ENCODE data around the gene RASGRF2.
"Not testable (repeated sequence)": the region's sequence is repeated elsewhere in the genome, so short reads cannot be mapped to it uniquely, and the experiment has no call there.

Gene RASGRF2

DNA sequence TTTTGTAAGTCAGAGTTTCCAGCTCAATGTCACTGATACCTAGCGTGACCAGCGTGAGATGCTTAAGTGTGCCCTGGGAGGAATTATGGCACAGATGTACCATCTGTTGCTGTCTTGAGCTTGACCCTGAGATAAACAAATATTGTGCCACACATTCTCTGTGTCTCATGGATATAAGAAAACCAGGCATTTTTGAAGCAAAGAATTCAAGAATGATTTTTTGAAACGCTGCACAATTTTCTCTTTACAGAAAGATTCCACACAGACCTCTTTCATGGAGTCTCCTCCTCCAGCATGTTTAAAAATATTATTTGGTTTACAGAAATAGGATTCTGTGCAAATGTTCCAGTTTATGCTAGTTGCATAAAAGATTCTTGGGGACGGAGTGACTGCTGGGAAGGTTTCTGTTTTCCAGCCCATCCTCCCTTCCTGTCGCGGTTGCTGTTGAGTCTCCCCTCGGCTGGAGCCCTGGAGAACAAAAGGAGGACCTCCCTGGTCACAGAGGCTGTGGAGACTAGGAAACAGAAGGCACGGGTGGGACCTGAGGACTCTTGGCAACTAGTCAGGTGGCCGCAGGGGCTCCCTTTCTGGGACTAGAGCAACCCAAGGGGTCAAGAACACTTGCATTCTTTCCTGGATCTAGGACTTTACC lies 120.8 kb downstream of the RASGRF2 start:
- no peak for DNase-seq

DNA sequence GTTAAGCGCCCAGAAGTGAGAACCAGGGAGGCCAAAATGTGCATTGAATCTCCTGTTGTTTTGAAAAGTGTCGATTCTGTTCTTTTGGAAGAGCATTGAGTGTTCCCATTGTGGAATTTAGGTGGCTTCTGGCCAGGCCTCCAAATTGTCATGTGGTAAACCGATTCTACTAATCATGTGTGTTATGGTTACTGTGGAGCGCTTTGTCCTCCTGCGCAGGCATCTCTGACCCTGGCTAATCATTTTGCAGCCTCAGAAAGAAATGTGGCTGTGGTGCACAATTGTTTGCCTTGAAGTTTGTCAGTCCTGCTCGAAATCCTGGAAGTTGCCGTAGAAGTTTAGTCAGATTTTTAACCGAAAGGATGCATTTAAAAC lies 121.3 kb downstream of the RASGRF2 start:
- DNase-seq: no peak

DNA sequence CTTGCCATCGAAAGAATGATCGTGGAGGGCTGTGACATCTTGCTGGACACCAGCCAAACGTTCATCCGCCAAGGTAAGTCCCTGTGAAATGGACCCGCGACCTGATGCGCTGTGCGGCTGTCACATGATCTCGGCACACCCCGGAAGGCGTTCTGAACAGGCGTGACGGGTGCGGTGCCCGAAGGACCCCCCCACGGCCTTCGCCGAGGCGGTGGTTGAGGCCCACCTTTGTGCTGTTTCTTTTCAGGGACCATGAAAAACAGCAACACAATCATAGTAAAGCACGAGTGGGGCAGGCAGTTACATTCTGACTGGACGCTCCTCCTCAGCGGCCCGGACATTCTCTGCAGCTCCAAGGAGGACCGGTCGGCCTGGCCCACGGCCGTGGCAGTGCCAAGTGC lies 126.7 kb downstream of the RASGRF2 start:
- no peak for DNase-seq

DNA sequence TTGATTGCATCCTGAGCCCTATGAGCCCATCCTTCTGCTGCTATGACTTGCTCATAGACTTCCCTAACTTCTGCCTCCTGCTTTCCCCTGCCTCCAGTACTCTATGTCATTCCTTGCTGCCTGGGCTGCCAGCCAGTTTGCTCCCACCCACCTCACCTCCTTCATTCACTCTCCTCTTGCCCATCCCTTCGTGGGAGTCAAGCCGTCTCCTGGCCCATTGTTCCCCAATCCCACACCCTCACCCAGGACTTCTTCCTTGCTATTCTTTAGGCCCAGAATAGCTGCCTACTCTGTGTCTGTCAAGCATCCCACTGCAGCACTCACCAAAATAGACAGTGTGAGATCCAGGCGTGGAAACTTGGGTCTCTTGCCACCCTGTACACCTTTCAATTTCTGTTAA lies 131.0 kb downstream of the RASGRF2 start:
- DNase-seq: no peak

DNA sequence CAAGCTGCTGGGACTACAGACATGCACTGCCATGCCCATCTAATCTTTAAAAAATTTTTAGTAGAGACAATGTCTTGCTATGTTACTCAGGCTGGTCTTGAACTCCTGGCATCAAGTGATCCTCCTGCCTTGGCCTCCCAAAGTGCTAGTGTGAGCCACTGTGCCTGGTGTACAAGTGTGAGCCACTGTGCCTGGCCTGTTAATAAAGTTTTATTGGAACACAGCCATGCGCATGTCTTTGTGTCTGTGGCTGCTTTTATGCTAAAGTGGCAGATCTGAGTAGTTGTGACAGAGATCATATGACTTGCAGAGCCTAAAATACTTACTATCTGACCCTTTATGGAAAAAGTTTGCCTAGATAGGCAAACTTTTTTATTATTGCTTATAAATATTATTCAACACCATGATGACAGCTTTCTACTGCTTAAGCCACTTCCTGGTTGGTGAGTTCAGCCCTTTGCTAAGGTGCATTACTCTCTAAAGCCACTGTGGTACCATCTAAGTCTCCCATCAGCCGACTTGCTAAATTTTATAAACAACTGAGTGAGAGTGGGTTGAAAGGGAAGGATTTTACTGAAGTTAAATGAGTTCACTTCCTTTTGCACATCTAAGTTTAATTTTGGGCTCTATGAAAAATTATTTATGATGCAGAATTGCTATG lies 133.5 kb downstream of the RASGRF2 start:
- DNase-seq: no peak

DNA sequence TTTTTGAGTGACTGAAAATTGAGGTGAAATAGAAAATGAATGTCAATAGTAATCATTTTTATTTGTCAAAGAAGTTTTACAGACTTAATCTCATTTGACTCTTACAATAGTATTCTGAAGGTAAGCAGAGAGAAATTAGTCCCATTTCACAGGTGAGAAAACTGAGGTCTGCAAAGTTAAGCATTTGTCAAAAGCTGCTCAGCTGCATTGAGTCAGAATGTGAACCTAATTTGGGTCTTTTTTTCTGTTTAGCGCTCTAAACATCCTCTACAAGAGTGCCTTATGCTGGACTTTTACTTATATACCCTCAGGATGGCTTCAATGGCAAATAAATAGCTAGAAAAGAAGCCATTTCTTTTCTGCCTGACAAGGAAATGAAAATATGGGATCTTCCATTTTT lies 135.7 kb downstream of the RASGRF2 start:
- no peak for DNase-seq

DNA sequence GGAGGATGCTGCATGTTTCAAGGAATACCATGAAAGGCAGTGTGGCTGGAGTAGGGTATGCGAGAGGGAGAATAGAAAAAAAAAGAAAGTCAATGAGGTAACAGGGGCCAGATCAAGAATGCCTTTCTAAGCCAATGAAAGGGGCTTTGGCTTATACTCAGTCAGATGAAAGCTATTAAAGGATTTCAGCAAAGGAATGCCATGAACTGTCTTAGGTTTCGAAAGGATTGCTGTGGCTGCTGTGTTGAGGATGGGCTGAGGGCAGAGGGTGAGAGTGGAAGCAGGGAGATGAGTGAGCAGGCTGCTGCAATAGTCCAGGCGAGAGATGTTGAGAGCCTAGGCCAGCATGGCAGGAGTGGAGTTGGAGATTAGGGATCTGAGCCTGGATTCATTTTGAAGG lies 137.6 kb downstream of the RASGRF2 start:
- no peak for DNase-seq

DNA sequence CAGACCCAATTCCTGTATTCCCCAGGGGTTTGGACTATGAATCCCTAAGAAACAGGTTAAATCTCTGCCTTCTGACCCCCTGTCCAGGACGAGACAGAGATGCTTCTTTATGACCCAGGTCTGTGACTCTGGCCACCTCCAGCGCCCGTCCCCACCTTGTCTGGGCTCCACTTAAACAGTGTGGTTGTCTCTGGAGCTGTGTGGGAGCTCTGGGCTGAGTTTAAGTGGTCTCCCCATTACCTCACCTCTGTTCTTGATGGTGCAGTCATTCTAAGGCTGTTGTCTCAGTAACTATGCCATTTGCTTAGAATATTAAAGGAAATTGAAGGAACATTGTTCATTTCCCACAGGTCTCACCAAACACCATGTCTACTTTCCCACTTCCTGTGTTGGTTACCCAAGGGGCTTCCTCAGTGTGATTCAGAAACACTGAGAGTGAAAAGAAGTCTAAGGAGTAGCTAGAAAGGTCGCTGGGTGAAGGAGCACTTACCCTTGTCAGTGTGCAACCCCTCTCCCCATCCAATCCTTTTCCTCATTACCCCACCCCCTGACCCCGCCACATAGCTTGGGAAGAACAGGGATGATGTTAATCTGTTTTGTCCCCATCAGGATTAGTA lies 145.2 kb downstream of the RASGRF2 start:
- no peak for DNase-seq

DNA sequence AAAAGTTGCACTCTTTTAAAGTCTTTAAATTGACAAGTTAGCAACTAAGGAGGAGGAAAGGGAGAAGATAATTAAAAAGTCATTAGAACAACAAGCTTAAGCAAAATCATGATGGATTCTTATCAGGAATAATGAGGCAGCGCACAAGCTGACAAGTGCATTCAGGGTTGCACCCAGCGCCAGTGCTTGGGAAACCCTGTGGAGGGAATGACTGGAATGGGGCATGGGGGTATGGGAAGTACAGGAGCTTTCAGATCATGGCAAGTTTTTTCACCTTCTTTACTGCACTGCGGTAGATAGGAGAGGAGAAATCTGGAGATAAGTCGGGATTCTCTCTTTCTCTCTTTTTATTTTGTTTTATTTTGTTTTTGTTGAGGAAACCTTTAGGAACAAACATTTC lies 155.1 kb downstream of the RASGRF2 start:
- no peak for DNase-seq

DNA sequence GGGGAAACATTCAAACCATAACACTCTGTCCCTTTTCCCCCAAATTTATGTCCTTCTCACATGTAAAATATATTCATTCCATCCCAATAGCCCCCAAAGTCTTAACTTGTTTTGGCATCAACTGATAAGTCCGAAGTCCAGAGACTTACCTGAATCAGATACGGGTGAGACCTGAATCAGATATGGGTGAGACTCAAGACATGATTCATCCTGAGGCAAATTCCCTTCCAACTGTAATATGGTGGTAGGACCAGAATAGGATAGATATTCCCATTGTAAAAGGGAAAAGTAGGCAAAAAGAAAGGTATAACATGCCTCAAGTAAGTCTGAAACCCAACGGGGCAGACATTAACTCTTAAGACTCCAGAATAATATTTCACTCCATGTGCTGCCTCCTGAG lies 157.4 kb downstream of the RASGRF2 start:
- DNase-seq: no peak

DNA sequence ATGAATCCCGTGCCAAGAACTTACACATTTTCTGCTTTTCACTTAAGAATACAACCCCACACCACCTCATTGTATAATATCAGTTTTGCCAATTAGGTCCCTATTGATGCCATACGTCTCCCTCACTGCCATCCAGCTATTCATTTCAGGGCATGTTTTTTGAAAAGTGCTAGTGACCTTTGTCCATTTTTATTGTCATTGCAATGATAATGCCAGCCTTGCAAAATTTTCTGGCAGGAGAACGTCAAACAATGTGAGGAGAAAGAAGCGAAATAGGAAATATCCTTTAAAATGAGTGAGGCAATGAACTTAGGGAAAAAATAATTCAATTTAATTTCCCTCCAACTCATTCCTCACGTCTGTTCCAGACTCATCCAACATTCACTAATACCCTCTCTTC lies 161.1 kb downstream of the RASGRF2 start:
- DNase-seq: no peak

DNA sequence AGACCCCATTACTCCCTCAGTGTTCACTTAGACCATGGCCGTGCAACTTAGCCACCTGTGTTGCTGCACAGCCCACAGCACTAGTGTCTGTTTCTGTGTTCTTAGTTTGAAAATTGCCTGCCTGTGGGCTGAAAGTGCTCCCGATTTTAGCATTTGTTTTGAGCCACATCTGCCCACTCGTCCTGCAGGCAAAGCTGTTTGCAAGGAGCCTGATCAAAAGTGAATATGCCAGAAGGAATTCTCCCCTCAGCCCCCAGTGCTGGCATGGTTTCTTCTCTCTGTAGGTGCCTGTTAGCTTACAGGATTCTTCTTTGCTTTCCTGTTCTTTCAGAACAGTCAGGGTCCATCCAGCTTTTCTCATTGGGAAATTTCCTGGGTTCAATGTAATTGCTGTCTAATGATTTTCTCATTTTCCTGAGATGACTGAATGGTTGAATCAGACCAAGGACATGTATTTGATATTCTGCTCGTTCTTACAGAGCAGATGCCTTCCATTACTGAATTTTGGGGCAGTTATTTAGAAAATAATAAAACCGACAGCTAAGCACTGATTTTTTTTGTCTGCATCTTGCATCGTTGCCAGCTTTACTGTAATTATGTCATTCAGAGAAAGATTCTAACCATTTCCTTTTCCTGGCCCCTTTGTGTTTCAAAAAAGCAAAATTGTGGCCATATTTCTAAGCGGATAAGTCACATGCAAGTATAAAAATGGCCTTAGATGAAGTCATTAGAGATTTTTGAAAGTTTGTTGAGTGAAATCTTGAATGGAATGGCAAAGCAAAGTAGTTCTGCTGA lies 161.9 kb downstream of the RASGRF2 start:
- DNase-seq: no peak

DNA sequence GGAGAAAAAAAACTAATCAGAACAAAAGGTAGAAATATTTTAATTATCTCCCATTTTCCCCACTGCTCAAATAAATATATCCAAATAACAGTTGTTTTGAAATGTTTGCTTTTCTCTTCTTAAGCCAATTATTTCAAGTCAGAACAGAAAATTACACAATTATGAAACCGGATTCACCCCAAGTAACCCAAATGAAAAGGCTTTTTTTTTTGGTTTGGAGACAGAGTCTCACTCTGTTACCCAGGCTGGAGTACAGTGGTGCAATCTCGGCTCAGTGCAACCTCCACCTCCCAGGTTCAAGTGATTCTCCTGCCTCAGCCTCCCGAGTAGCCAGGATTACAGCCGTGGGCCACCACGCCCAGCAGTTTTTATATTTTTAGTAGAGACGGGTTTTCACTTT lies 164.5 kb downstream of the RASGRF2 start:
- DNase-seq: not testable (repeated sequence)

DNA sequence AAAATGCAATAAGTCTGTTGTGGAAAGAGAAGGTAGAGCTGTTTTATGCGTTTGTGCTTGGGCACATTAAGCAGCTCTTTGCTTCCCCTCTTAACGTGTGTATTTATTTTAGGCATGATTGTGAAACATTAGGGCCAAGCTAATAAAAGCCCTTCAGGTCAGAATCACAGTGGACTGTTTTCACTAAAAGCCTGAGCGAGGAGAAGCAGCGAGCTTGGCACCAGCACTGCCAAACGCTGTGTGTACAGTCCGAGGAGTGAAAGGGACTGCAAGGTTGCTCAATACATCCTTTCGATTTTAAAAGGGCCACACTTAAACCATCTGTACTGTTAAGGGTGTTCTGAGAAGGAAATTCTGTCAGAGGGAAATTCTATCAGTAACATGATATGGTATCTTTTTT lies 165.8 kb downstream of the RASGRF2 start:
- DNase-seq: no peak

DNA sequence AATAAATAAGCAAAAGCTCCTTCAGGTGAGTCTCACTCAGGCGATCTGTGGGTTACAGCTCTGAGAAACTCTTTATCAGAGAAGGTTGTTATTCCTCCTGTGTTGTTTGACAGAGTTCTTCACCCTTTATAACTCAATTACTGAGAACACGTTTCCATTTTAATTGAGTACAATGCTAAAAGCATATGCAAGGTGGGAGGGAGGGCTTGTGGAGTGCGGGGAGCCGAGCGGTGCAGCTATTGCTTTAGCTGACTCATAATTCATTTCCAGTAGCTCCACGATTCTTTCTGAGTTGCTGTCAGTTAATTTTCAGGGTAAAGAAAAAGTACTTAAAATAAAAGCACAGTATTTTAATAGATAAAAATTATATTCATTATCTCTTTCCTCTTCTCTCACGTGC lies 168.3 kb downstream of the RASGRF2 start:
- DNase-seq: no peak

DNA sequence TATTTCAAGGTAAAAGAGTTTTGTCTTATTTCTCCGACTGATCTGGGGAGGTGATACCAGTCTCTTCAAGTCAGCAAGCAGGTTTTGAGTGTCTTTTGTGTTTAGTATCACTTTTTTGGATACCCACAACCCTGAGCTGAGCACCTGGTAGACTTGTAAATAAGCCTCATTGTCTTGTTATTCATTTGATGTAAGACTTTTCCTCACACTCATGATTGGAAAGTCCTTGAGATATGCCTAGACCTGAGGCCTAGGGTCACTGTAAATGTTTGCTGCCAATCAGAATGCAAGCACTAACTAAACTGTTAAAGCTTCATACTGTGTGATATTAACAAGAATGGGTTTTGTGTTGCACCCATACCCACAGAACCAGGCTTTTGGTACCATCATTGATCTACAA lies 172.2 kb downstream of the RASGRF2 start:
- no peak for DNase-seq

DNA sequence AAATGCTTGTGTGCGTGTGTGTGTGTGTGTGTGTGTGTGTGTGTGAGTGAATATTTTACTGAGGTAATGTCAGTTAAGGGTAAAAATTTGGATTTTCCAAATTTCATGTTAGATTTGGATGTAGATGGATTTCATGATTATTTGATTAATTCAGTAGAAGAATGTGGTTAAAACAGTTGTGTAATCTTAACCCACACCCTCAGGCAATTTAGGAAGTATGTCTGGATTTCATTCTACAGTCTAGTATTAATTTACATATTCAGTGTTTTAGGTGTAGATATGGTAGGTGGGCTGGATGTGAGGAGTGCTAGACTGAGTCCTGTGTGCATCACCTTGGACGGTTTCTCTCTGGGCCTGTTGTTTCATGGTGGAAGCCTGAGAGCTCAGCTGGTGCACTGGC lies 173.9 kb downstream of the RASGRF2 start:
- DNase-seq: no peak

DNA sequence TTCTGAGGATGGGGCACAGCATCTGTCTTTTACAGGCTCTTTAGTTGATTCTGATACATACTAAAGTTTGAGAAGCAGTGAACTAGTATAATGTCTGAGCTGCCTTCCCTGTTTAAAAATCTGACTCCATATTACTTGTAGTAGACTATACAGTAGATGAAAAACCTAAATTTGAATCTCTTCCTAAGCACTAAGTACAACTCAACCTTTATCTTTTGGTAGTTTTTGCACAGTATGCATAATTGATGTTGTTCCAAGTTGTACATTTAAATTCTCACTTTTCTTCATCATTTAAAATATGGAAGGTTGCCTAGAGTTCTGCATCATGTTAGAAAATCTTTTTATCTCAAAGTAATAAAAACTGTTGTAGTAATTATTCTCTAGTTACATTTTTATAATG lies 174.4 kb downstream of the RASGRF2 start:
- DNase-seq: no peak

DNA sequence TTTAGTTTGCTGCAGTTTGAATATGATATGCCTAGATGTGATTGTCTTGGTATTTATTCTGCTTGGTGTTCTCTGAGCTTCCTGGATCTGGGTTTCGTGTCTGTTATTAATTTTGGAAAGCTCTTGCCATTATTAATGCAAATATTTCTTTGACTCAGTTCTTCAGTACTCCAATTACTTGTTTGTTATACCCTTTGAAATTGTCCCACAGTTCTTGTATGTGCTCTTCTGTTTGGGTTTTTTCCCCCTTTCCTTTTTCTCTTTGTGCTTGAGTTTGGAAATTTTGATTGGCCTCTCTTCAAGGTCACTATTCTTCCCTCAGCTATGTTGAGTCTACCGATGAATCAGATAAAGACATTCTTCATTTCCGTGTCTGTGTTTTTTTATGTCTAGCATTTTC lies 176.4 kb downstream of the RASGRF2 start:
- DNase-seq: no peak

DNA sequence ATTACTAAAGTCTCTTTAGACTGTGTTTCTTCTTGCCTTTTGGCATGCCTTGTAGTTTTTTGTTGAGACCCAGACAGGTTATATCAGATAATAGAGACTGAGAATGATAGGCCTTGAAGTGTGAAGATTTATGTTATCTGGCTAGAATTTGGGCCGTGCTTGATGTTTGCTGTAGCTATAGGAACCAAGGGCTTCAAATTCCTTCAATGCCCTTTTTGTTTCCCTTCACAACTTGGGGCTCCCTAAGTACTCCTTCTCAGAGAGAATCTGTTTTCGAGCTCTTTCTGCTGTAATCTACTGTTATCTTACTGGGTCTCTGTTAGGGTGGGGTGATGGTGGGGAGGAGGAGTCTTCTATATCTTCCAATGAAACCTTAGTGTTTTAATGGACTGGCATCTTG lies 177.7 kb downstream of the RASGRF2 start:
- DNase-seq: no peak

DNA sequence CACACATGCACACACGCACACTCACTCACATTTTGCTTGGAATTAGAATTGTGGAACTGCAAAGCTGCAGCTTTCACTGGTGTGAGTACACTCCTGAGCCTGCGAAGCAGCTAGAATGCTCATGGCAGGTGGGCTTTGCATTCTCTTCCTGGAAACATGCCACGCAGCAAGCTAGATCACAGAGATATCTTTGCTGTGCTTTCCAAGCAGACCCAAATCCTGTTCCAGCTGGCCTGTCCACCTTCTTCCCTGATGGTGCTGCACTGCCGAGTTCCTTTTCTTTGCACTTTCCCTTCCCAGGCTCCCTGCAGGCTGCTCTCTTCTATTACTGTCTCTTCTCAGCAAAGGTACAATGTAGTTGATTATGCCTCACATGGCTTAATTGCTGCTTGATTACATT lies 180.3 kb downstream of the RASGRF2 start:
- no peak for DNase-seq

DNA sequence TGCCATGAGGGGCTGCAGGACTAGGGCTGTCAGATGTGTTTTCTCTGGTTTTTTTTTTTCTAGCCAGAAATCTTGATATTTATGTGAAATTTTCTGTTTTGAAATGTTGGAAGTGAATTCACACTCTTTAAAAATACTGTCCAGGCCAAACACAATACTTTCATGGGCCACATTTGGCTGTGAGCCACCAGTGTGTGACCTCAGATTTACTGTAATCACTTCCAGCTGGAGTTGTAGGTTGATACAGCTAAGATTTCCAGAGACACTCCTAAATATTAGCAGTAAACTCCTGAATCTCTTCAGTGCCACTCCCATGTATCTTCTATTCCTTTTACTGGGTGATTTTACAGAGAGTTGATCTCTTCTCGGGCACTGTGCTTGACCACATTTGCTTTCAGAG lies 180.8 kb downstream of the RASGRF2 start:
- DNase-seq: no peak

DNA sequence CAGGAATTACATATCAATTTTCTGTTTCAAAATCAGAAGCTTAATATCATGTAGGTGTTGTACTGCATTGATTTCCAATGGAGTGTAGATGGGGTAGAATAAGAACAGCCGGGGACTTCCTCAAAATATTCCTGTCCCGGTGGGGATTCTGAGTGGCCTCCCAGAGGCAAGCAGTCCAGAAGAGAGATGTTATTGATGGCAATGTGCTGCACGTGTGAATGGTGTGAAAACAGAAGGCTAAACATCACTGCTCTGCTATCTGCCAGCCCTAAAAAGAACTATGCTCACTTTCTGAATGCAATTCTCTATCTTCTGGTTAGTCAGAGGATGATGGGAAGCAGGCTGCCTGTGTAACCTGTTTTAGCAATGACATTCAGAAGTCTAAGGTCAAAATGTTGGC lies 181.9 kb downstream of the RASGRF2 start:
- DNase-seq: no peak
